Endothelial cell of umbilical vein (primary cell): Measurements from ENCODE around the gene RPL18A. TPM values are rescaled to one million over a fixed set of nuclear protein-coding genes. Genes with fewer than 3 reads are reported as not detected.

Source experiments
- BruUV-seq: library from RNA; stranded (reverse); fragments of 400-500 nt; replicated peaks from 2 replicates; lab custom pipeline; 2021; lab: Mats Ljungman, UMichigan
- CTCF ChIA-PET: fragments of 300-600, 350-600 bp; sonication (Branson Sonifier 250); formaldehyde crosslinking; loops from one replicate; lab custom pipeline; 2021; ENCODE audit warnings: antibody characterized with exemption, inconsistent platforms; lab: Charles Lee
- POLR2A ChIA-PET: fragments of 300-600, 350-600 bp; sonication (Branson Sonifier 250); formaldehyde crosslinking; loops from one replicate; lab custom pipeline; 2021; ENCODE audit warnings: antibody characterized with exemption, inconsistent platforms; lab: Charles Lee
- DNase-seq: peaks from one replicate; pipeline ENCODE4 v3.0.0-alpha.2; 2011; ENCODE audit warnings: low read depth, low spot score
- FAIRE-seq: peaks from 2 replicates; lab custom pipeline; 2011; peaks lifted over from hg19 to GRCh38; lab: Jason Lieb, UNC
- H2AFZ ChIP-seq: 2 replicates; pipeline ENCODE4 v1.6.0; 2012; ENCODE audit warnings: low read depth, low read length, control low read depth, inconsistent platforms
- H3K27ac ChIP-seq: 2 replicates; pipeline ENCODE4 v1.5.1; 2011; ENCODE audit warnings: low read depth, mild to moderate bottlenecking, control low read depth, low read length, moderate library complexity; ENCODE audit not compliant: insufficient read depth
- H3K27me3 ChIP-seq, 2 experiments: 2 replicates each; pipeline versions ENCODE4 v1.6.0 to v1.6.1; 2011; ENCODE audit warnings: low read length in 2 of 2, mixed read lengths in 1 of 2; ENCODE audit not compliant: control insufficient read depth in 2 of 2, insufficient read depth in 2 of 2
- H3K36me3 ChIP-seq, 2 experiments: 2 replicates in 1 of 2; 3 replicates in 1 of 2; pipeline ENCODE4 v1.5.1; 2011; ENCODE audit warnings: low read length in 2 of 2, mild to moderate bottlenecking in 1 of 2, moderate library complexity in 1 of 2; ENCODE audit not compliant: control insufficient read depth in 2 of 2, insufficient read depth in 2 of 2; ENCODE audit errors: extremely low read depth in 1 of 2
- H3K4me1 ChIP-seq: 3 replicates; pipeline ENCODE4 v1.5.1; 2011; ENCODE audit warnings: mild to moderate bottlenecking, low read length; ENCODE audit not compliant: control insufficient read depth, insufficient read depth; ENCODE audit errors: extremely low read depth
- H3K4me2 ChIP-seq: 2 replicates; pipeline ENCODE4 v1.6.1; 2011; ENCODE audit warnings: low read length, control low read depth, mixed read lengths; ENCODE audit not compliant: insufficient read depth
- H3K4me3 ChIP-seq, 3 experiments: fragments of 200-600 bp in 1 of 3; sonication (generic), shearing (Covaris generic) in 1 of 3; replicated peaks in 1 of 3; 2 replicates each; pipeline ENCODE4 v1.5.1; 2011 to 2016; ENCODE audit warnings: control low read depth in 3 of 3, low read length in 3 of 3, mild to moderate bottlenecking in 2 of 3, inconsistent platforms in 1 of 3, low read depth in 1 of 3, moderate library complexity in 1 of 3; ENCODE audit not compliant: insufficient read depth in 1 of 3
- H3K79me2 ChIP-seq: 2 replicates; pipeline ENCODE4 v1.6.0; 2012; ENCODE audit warnings: low read length, inconsistent platforms; ENCODE audit not compliant: control insufficient read depth, insufficient read depth
- H3K9ac ChIP-seq: replicated peaks from 2 replicates; pipeline ENCODE3; 2011; ENCODE audit warnings: low read length, control low read depth; ENCODE audit not compliant: insufficient read depth; ENCODE audit errors: extremely low read depth
- H3K9me1 ChIP-seq: replicated peaks from 3 replicates; pipeline ENCODE4 v1.6.0; 2011; ENCODE audit warnings: mild to moderate bottlenecking, low read length; ENCODE audit not compliant: control insufficient read depth, insufficient read depth; ENCODE audit errors: extremely low read depth
- H3K9me3 ChIP-seq: replicated peaks from 2 replicates; pipeline ENCODE4 v1.5.1; 2012; ENCODE audit warnings: low read length, inconsistent platforms; ENCODE audit not compliant: control insufficient read depth, insufficient read depth
- H4K20me1 ChIP-seq: replicated peaks from 2 replicates; pipeline ENCODE3; 2011; ENCODE audit warnings: mild to moderate bottlenecking, low read length; ENCODE audit not compliant: control insufficient read depth, insufficient read depth; ENCODE audit errors: extremely low read depth
- EZH2 ChIP-seq: IDR thresholded peaks from 2 replicates; pipeline ENCODE4 v1.6.1; 2012; ENCODE audit warnings: borderline replicate concordance, low read depth, mild to moderate bottlenecking, moderate library complexity, low read length, inconsistent platforms; ENCODE audit not compliant: severe bottlenecking
- FOS ChIP-seq: IDR thresholded peaks from 2 replicates; pipeline ENCODE4 v1.6.1; 2011; ENCODE audit warnings: mild to moderate bottlenecking, low read length, moderate library complexity, borderline replicate concordance; ENCODE audit not compliant: insufficient read depth
- GATA2 ChIP-seq: IDR thresholded peaks from 2 replicates; pipeline ENCODE4 v1.7.0; 2011; ENCODE audit warnings: low read depth, mild to moderate bottlenecking, moderate library complexity, mixed read lengths, low read length; ENCODE audit not compliant: insufficient read length, insufficient read depth
- JUN ChIP-seq: IDR thresholded peaks from 2 replicates; pipeline ENCODE4 v1.6.1; 2011; ENCODE audit warnings: borderline replicate concordance, low read depth; ENCODE audit not compliant: insufficient read length, insufficient read depth
- MYC ChIP-seq: IDR thresholded peaks from one replicate; pipeline ENCODE4 v1.6.1; 2011; ENCODE audit warnings: mild to moderate bottlenecking, low read depth, low read length
- POLR2A ChIP-seq: IDR thresholded peaks from 2 replicates; pipeline ENCODE4 v1.6.1; 2012; ENCODE audit warnings: low read depth, mild to moderate bottlenecking, control low read depth, low read length
- dilution Hi-C: fragments of 300-500 bp; cut with MboI; formaldehyde crosslinking; loops from one replicate; pipeline ENCODE4 v1.15.0; 2019; ENCODE audit warnings: low sequenced_read_pairs; ENCODE audit not compliant: extremely low pct_ligation_motif_present
- intact Hi-C: fragments of 100-400 bp; cut with micrococcal nuclease; formaldehyde crosslinking; loops from one replicate; pipeline ENCODE4 v1.10.0; 2022
- polyA plus RNA-seq, 4 experiments: library from polyadenylated mRNA; depleted of rRNA in 3 of 4; stranded (reverse) in 3 of 4; unstranded in 1 of 4; fragments of >200 nt; gene quantifications; 2 replicates each; pipeline versions ENCODE4 v1.2.1 to v1.2.3, GENCODE V29; 2011 to 2012; ENCODE audit warnings: missing spikeins in 1 of 4
- total RNA-seq: library from RNA; stranded (reverse); gene quantifications from 2 replicates; pipeline ENCODE4 v1.2.3, GENCODE V29; 2021
- TF ChIP-seq, protein P1 (sequence below), 2 donors: IDR thresholded peaks; 1 replicate in 1 of 2; 2 replicates in 1 of 2; pipeline ENCODE4 v1.5.1; 2011; ENCODE audit warnings: low read length in 2 of 2, mild to moderate bottlenecking in 2 of 2, moderate library complexity in 2 of 2, control low read depth in 1 of 2, inconsistent platforms in 1 of 2, low read depth in 1 of 2; ENCODE audit not compliant: insufficient read depth in 1 of 2; ENCODE audit errors: extremely low read depth in 1 of 2
- TF ChIP-seq, protein P2 (sequence below): IDR thresholded peaks from 2 replicates; pipeline ENCODE4 v1.6.1; 2011; ENCODE audit not compliant: insufficient read depth, insufficient read length

Gene RPL18A
- total and polyA plus RNA-seq, 2 donors (not counting 3 experiments of a cell fraction or from before 2014, with no cell fraction given), result 1,970 to 2,869 TPM

DNA sequence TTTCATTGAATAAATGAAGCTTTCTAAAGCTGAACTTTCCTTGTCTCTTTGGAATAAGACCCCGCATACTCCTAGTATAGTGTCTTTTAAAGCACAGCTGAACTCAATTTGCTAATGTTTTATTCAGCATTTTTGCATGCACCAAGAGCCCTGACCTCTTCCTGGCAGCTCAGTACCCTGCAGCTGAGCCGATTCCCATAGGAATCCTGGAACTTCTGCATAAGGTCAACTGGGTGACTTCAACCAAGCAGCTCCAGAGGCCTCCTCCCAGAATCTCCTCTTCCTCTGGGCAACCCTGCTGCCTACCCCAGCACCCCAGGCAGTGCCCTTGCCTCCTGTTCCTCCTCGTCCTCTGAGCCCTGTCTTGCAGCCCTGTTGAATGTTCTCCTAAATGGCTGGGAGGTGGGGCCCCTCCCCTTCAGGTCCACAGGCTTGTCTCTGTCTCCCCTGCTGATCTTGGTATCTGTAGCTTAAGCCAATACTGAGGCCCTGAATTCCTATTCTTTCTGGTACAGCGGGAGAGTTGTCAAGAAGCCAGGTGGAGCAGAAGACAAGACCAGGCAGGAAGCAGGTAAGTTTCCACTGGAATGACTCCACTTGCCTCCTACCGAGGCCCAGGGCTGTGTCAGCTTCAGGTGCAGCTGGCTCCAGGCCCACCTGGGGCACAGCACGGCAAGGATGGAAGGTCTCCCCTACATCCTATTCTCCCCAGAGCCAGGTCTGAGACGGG is 49.5 kb downstream of the RPL18A start:
- DNase-seq (no peak), FAIRE-seq (no peak)
- Histone ChIP-seq H3K9me1 (no peaks in the 10 kb centered on the region), H3K36me3 (no peaks in the 10 kb centered on the region), H3K9me3 (no peaks in the 10 kb centered on the region), H2AFZ (no peak overlapping the region), H3K27me3 (no peaks in the 10 kb centered on the region), H3K27ac (no peak overlapping the region), H3K4me2 (no peak overlapping the region), H3K9ac (no peak overlapping the region), H4K20me1 (no peaks in the 10 kb centered on the region), H3K79me2 (no peaks in the 10 kb centered on the region), H3K4me3 (no peak overlapping the region), H3K4me1 (no peaks in the 10 kb centered on the region)
- no peak for TF ChIP-seq JUN
- no peak for TF ChIP-seq FOS
- TF ChIP-seq, protein P1, sequence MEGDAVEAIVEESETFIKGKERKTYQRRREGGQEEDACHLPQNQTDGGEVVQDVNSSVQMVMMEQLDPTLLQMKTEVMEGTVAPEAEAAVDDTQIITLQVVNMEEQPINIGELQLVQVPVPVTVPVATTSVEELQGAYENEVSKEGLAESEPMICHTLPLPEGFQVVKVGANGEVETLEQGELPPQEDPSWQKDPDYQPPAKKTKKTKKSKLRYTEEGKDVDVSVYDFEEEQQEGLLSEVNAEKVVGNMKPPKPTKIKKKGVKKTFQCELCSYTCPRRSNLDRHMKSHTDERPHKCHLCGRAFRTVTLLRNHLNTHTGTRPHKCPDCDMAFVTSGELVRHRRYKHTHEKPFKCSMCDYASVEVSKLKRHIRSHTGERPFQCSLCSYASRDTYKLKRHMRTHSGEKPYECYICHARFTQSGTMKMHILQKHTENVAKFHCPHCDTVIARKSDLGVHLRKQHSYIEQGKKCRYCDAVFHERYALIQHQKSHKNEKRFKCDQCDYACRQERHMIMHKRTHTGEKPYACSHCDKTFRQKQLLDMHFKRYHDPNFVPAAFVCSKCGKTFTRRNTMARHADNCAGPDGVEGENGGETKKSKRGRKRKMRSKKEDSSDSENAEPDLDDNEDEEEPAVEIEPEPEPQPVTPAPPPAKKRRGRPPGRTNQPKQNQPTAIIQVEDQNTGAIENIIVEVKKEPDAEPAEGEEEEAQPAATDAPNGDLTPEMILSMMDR (IDR thresholded peaks at IDR 0.05; ENCODE audit: extremely low read depth in 1 of 2, insufficient read depth in 1 of 2, low read depth in 1 of 2, low read length in 2 of 2), result no peak
- TF ChIP-seq EZH2, result no peak
- TF ChIP-seq GATA2, result no peak
- TF ChIP-seq, protein P2, sequence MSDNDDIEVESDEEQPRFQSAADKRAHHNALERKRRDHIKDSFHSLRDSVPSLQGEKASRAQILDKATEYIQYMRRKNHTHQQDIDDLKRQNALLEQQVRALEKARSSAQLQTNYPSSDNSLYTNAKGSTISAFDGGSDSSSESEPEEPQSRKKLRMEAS, result no peak
- TF ChIP-seq POLR2A, result no peak
- no peak for TF ChIP-seq MYC
- intact Hi-C loops, result no loop called here
- BruUV-seq, result no TSS peak
- dilution Hi-C loops, result no loop called here
- CTCF ChIA-PET, result interaction anchor here (0.9 kb wide), 1 partner anchor 11 kb away, joined by 4 read pairs; no protein-coding TSS in a partner anchor
- POLR2A ChIA-PET, result interaction anchor here (0.7 kb wide), 1 partner anchor 19 kb away, joined by 3 read pairs; no protein-coding TSS in a partner anchor
